ENCODE results near the gene USP48. TPM values are rescaled to one million over a fixed set of nuclear protein-coding genes. Genes with fewer than 3 reads are reported as not detected.

The USP48 gene
- total and polyA plus RNA-seq, 2 of the 4 experiments (the other 2 are of a cell fraction) = 24.7 to 25.0 TPM

DNA sequence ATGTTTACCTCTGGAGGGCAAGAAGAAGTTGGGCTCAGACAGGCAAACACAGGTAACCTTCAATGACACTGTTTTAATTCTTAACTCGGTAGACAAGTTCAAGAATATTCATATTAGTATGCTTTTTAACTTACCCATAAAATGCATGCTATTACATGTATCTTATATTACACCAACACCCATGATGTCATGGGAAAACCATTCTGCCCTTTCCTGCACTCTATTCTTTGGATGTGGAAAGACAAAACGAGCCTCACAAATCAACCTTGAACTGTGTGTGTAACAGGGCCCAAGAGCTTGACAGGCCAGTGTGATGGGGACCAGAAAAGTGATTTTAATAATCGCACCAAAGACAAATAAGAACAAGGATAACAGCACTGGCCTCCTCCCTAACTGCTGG lies 91.2 kb downstream of the USP48 start:
- Histone ChIP-seq H3K27me3 (ENCODE audit: control insufficient read depth, insufficient read depth, low read length) (no peaks in the 10 kb centered on the region), H3K14ac (replicated peaks; ENCODE audit: low read depth, low read length) (no peak overlapping the region), H2BK20ac (ENCODE audit: low read depth, low read length) (no peak overlapping the region), H4K5ac (ENCODE audit: low read depth, low read length) (no peak overlapping the region), H2BK5ac (ENCODE audit: low read depth, low read length, poor library complexity, severe bottlenecking) (no peak overlapping the region), H3K4ac (ENCODE audit: low read depth, low read length) (no peak overlapping the region), H2AK9ac (replicated peaks; ENCODE audit: low read depth, low read length, poor library complexity) (no peak overlapping the region), H3K4me2 (ENCODE audit: low read depth, low read length) (no peak overlapping the region), H2BK15ac (ENCODE audit: low read depth, low read length) (no peak overlapping the region), H2BK120ac (ENCODE audit: low read depth, low read length) (no peak overlapping the region), H3K79me1 (ENCODE audit: low read depth in 1 of 2, low read length in 2 of 2) (peaks cover 0 to 34% of the 10 kb centered on the region in 2 experiments; a peak in 3 of 4 replicates), H2AFZ (replicated peaks; ENCODE audit: low read length, poor library complexity) (no peak overlapping the region), H3K4me1 (ENCODE audit: control insufficient read depth, insufficient read depth, low read length) (no peaks in the 10 kb centered on the region), H4K8ac (ENCODE audit: low read depth in 2 of 2, low read length in 2 of 2) (no peak overlapping the region), H3K9ac (ENCODE audit: low read depth, low read length) (no peak overlapping the region), H3K36me3 (ENCODE audit: control insufficient read depth, insufficient read depth, low read length) (peaks cover 40% of the 10 kb centered on the region), H4K91ac (ENCODE audit: insufficient read depth, low read depth, low read length) (no peak overlapping the region), H3K4me3 (ENCODE audit: insufficient read depth, low read depth, low read length) (no peak overlapping the region), H3K56ac (ENCODE audit: extremely low read depth, insufficient read depth, low read length) (no peak overlapping the region), H3K9me1 (ENCODE audit: insufficient read depth, low read length) (peaks cover 12% of the 10 kb centered on the region), H3K18ac (ENCODE audit: low read depth, low read length) (no peak overlapping the region), H3K23ac (ENCODE audit: low read depth, low read length) (no peak overlapping the region), H2AK5ac (ENCODE audit: low read depth, low read length) (no peak overlapping the region), H3K27ac (ENCODE audit: insufficient read depth, low read length) (no peak overlapping the region), H3K9me3 (ENCODE audit: control insufficient read depth, insufficient read depth, low read length) (no peaks in the 10 kb centered on the region), H4K20me1 (ENCODE audit: insufficient read depth, low read length) (0 out of 2 replicates have a peak, but pooled peaks cover 11% of the 10 kb centered on the region)
- no TSS peak for BruUV-seq (replicated peaks)
- no CpG with 5 or more reads among the region's 3 CpGs for WGBS, 2 experiments (ENCODE audit: extremely low coverage in 2 of 2, insufficient read length in 1 of 2)
- ChIA-PET POLR2A (ENCODE audit: unreplicated experiment) (no interaction called here), CTCF (no interaction called here)
- ATAC-seq (ENCODE audit: low read depth) (no peak), DNase-seq (no peak)
- TF ChIP-seq RCOR1 (IDR thresholded peaks at IDR 0.05; ENCODE audit: insufficient replicate concordance, low read length) (no peak), CHD1 (IDR thresholded peaks at IDR 0.05; ENCODE audit: low read depth, low read length) (no peak), MXI1 (IDR thresholded peaks at IDR 0.05; ENCODE audit: borderline replicate concordance, low read depth, low read length) (no peak), SMC3 (IDR thresholded peaks at IDR 0.05; ENCODE audit: low read depth, low read length) (no peak), MAFK (IDR thresholded peaks at IDR 0.05; ENCODE audit: low read depth, low read length) (no peak), RFX5 (IDR thresholded peaks at IDR 0.05; ENCODE audit: low read depth, low read length) (no peak), MAZ (IDR thresholded peaks at IDR 0.05; ENCODE audit: borderline replicate concordance, low read depth, low read length) (no peak), RAD21 (IDR thresholded peaks at IDR 0.05; ENCODE audit: low read length) (no peak), ELK1 (IDR thresholded peaks at IDR 0.05; ENCODE audit: borderline replicate concordance, low read depth, low read length) (no peak), CEBPB (IDR thresholded peaks at IDR 0.05; ENCODE audit: low read depth, low read length) (no peak), BHLHE40 (IDR thresholded peaks at IDR 0.05; ENCODE audit: low read depth, low read length) (no peak)
- in situ Hi-C loops (cut with MboI; ENCODE audit: low sequenced_read_pairs) (no loop called here), intact Hi-C loops (cut with micrococcal nuclease) (no loop called here), dilution Hi-C loops (cut with HindIII; ENCODE audit: low sequenced_read_pairs, unreplicated experiment) (no loop called here)

All from IMR-90 (cell line).